ENCODE measurements around the gene RAB40C.

DNA sequence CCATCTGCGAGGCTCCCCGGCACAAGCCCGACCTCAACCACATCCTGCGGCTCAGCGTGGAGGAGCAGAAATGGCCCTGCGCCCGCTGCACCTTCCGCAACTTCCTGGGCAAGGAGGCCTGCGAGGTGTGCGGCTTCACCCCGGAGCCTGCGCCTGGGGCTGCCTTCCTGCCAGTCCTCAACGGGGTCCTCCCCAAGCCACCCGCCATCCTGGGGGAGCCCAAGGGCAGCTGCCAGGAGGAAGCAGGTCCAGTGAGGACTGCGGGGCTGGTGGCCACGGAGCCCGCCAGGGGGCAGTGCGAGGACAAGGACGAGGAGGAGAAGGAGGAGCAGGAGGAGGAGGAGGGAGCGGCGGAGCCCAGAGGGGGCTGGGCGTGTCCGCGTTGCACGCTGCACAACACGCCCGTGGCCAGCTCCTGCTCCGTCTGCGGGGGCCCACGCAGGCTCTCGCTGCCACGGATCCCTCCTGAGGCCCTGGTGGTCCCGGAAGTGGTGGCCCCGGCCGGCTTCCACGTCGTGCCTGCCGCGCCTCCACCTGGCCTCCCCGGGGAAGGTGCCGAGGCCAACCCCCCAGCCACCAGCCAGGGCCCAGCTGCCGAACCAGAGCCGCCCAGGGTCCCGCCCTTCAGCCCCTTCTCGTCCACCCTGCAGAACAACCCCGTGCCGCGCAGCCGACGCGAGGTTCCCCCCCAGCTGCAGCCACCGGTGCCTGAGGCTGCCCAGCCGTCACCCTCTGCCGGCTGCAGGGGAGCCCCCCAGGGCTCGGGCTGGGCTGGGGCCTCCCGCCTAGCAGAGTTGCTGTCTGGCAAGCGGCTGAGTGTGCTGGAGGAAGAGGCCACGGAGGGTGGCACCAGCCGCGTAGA is 42.7 kb upstream of the RAB40C start:
- TF ChIP-seq, protein P1, sequence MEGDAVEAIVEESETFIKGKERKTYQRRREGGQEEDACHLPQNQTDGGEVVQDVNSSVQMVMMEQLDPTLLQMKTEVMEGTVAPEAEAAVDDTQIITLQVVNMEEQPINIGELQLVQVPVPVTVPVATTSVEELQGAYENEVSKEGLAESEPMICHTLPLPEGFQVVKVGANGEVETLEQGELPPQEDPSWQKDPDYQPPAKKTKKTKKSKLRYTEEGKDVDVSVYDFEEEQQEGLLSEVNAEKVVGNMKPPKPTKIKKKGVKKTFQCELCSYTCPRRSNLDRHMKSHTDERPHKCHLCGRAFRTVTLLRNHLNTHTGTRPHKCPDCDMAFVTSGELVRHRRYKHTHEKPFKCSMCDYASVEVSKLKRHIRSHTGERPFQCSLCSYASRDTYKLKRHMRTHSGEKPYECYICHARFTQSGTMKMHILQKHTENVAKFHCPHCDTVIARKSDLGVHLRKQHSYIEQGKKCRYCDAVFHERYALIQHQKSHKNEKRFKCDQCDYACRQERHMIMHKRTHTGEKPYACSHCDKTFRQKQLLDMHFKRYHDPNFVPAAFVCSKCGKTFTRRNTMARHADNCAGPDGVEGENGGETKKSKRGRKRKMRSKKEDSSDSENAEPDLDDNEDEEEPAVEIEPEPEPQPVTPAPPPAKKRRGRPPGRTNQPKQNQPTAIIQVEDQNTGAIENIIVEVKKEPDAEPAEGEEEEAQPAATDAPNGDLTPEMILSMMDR (conservative IDR thresholded peaks at IDR 0.05; ENCODE audit: low read length): no peak
- TF ChIP-seq EZH2phosphoT487 (IDR thresholded peaks at IDR 0.05; ENCODE audit: borderline replicate concordance): no peak

Data from Loucy (cell line).